Testis (tissue), 2 donors: ENCODE results near the gene VDR.

Experiments
- CTCF ChIP-seq, 3 experiments: fragments of 450-650 bp in 2 of 3; fragments of 200-600 bp in 1 of 3; sonication (generic) in 1 of 3; IDR thresholded peaks; one replicate each; pipeline ENCODE4 v1.5.1; 2016 to 2019; ENCODE audit warnings: antibody characterized with exemption in 3 of 3, mild to moderate bottlenecking in 2 of 3, moderate library complexity in 1 of 3
- POLR2A ChIP-seq: fragments of 450-650 bp; IDR thresholded peaks from one replicate; pipeline ENCODE4 v1.6.1; 2017; ENCODE audit warnings: antibody characterized with exemption, mild to moderate bottlenecking, moderate library complexity

- no peak for TF ChIP-seq POLR2A
- no peak for TF ChIP-seq CTCF (IDR thresholded peaks at IDR 0.05)
Observed at GRCh38 chr12:47887529-47887928, 17.3 kb downstream of the VDR start.
